ENCODE measurements around the gene FBXL17. TPM values are rescaled to one million over a fixed set of nuclear protein-coding genes. Genes with fewer than 3 reads are reported as not detected.

FBXL17 gene
- total RNA-seq, 4 donors from 2014 or later = 10.7 to 31.6 (median 22.1) TPM

GRCh38 chr5:108360280-108360679 lies 21.6 kb downstream of the FBXL17 start:
- DNase-seq = no peak
- Histone ChIP-seq H3K27ac (no peak overlapping the region), H3K9me3 (no peaks in the 10 kb centered on the region), H3K4me3 (no peak overlapping the region), H3K4me1 (no peaks in the 10 kb centered on the region), H3K36me3 (peaks cover 0 to 11% (median 0%) of the 10 kb centered on the region in 3 donors), H3K27me3 (no peaks in the 10 kb centered on the region)
- TF ChIP-seq POLR2A (IDR thresholded peaks at IDR 0.05) (no peak), CTCF (IDR thresholded peaks at IDR 0.05) (no peak)

GRCh38 chr5:108356286-108356685 lies 25.6 kb downstream of the FBXL17 start:
- Histone ChIP-seq H3K4me1 (no peaks in the 10 kb centered on the region), H3K27me3 (no peaks in the 10 kb centered on the region)

GRCh38 chr5:108353087-108353486 lies 28.8 kb downstream of the FBXL17 start:
- H3K9me3 ChIP-seq = no peaks in the 10 kb centered on the region

More at GRCh38 chr5:108356286-108356685, 25.6 kb downstream of the FBXL17 start:
- Histone ChIP-seq H3K27ac (no peak overlapping the region), H3K9me3 (no peaks in the 10 kb centered on the region), H3K4me3 (no peak overlapping the region), H3K36me3 (no peaks in the 10 kb centered on the region)
- no peak for DNase-seq
- TF ChIP-seq POLR2A (IDR thresholded peaks at IDR 0.05) = no peak
- no peak for TF ChIP-seq CTCF (IDR thresholded peaks at IDR 0.05)

GRCh38 chr5:108345541-108346171 lies 36.2 kb downstream of the FBXL17 start:
- no peaks in the 10 kb centered on the region for H3K4me1 ChIP-seq
- H3K27me3 ChIP-seq = no peaks in the 10 kb centered on the region
- H3K27ac ChIP-seq = no peak overlapping the region
- H3K9me3 ChIP-seq = no peaks in the 10 kb centered on the region
- no peak for DNase-seq
- TF ChIP-seq POLR2A (IDR thresholded peaks at IDR 0.05) = no peak
- peak in 4 of 6 experiments; percentile 36 to 62 (median 58) for TF ChIP-seq CTCF (IDR thresholded peaks at IDR 0.05)
- no peaks in the 10 kb centered on the region for H3K36me3 ChIP-seq
- no peak overlapping the region for H3K4me3 ChIP-seq

More at GRCh38 chr5:108353087-108353486, 28.8 kb downstream of the FBXL17 start:
- H3K4me3 ChIP-seq = no peak overlapping the region
- no peaks in the 10 kb centered on the region for H3K27me3 ChIP-seq
- H3K36me3 ChIP-seq = no peaks in the 10 kb centered on the region
- H3K4me1 ChIP-seq = no peaks in the 10 kb centered on the region
- no peak for DNase-seq
- H3K27ac ChIP-seq = no peak overlapping the region
- no peak for TF ChIP-seq POLR2A (IDR thresholded peaks at IDR 0.05)
- no peak for TF ChIP-seq CTCF (IDR thresholded peaks at IDR 0.05)

- TF ChIP-seq POLR2A (IDR thresholded peaks at IDR 0.05) (no peak), CTCF (IDR thresholded peaks at IDR 0.05) (no peak)
- DNase-seq = no peak
- no peak overlapping the region for H3K27ac ChIP-seq
Observed at GRCh38 chr5:108344103-108344822, 37.6 kb downstream of the FBXL17 start.

More at GRCh38 chr5:108344103-108344822, 37.6 kb downstream of the FBXL17 start:
- no peaks in the 10 kb centered on the region for H3K27me3 ChIP-seq
- no peaks in the 10 kb centered on the region for H3K36me3 ChIP-seq
- H3K4me3 ChIP-seq = no peak overlapping the region
- H3K9me3 ChIP-seq = no peaks in the 10 kb centered on the region
- no peaks in the 10 kb centered on the region for H3K4me1 ChIP-seq

Data from Peyer's patch (tissue), 4 donors.